HG02885 (cell line): ENCODE data around the gene SCRN1.

Experiments used
- ATAC-seq: cut with Tn5 transposase; IDR thresholded peaks from one replicate; pipeline ENCODE4 v1.9.1; 2021; ENCODE audit warnings: mild to moderate bottlenecking; ENCODE audit not compliant: unreplicated experiment, poor library complexity

The SCRN1 gene

DNA sequence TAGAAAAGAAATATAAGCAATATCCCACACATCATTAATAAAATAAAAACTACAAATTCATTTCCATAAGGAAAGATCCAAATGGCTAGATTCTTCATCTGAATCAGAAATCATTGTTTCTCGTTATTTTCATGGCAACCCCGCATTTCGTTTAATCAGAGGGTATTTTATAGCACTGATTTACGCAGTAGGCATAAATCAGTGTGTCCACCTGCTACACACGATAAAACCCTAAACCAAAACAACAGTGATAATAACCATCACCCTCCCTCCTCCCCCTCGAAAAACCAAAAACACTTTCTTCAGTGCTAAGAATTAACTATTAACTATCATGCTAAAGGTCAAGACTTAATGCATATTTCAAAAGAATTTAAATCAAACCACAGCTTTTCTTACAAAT is 20.4 kb upstream of the SCRN1 start:
- no peak for ATAC-seq

DNA sequence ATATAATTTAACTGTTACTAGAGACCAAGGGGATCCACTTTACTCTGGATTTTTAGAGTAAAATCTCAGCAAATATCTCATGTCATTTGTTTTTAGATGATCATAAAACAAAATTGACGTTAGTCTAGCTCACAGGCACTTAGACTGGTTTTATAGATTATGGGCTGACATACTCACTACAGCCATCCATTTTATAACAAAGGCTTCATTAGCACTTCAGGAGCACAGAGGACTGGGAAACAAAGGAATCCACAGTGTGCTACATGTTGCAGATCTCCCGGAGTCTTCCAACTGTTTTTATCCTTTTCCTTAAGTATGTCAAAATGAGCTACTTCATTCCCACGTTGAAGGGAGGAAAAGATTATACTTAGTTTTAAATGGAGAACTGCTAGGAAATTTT is 15.9 kb upstream of the SCRN1 start:
- no peak for ATAC-seq

GRCh38 chr7:30003098-30003497 is 13.5 kb upstream of the SCRN1 start:
- ATAC-seq: no peak

GRCh38 chr7:30001998-30002397 is 12.4 kb upstream of the SCRN1 start:
- ATAC-seq: no peak

GRCh38 chr7:29998489-29998888 is 8.9 kb upstream of the SCRN1 start:
- no peak for ATAC-seq

- no peak for ATAC-seq
These were observed 6.7 kb upstream of the SCRN1 start for GRCh38 chr7:29996321-29996720.

DNA sequence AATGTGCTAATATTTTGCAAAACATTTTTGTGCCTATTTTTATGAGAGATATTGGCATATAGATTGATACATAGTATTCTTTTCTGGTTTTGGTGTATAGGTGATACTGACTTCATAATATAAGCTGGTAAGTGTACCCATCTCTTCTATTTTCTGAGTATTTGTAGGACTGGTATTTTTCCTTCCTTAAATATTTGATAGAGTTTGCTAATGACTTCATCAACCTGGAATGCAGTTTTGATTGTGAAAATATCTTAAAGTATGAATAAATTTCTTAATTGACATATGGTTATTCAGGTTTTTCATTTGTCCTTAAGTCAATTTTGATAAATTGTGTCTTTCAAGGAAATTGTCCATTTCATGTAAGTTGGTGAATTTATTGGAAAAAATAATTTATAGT is 6.1 kb upstream of the SCRN1 start:
- ATAC-seq: no peak

DNA sequence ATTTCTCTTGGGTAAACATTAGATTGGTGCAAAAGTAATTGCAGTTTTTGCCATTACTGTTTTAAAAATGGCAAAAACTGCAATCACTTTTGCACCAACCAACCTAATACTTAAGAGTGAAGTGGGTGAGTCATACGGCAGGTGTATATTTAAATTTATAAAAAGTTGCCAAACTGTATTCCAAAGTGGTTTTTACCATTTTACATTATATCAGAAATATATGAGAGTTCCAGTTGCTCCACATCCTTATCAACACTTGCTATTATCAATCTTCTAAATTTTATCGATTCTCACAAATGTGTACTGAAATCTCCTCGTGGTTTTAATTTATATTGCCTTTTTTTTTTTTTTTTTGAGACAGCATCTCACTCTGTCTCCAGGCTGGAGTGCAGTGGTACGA is 3.5 kb upstream of the SCRN1 start:
- no peak for ATAC-seq

DNA sequence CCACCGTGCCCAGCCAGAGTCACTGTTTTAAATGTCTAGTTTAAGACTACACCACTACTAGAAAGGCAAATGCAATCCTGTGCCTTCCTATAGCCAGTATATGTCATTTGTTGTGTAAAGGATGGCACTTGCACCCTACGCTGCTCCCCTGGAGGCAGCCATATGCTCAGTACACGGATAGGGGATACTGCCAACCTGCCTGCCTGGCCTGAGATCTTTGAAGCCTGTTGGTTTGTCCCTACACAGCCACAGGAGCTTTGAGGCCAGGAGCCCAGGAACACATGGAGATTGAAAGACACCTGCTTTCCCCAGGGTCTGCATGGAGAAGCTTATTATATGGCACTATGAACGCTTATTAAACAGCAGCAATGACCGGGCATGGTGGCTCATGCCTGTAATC is 2.3 kb upstream of the SCRN1 start:
- no peak for ATAC-seq

- ATAC-seq: no peak
These were observed 1.3 kb upstream of the SCRN1 start for GRCh38 chr7:29990931-29991330.

DNA sequence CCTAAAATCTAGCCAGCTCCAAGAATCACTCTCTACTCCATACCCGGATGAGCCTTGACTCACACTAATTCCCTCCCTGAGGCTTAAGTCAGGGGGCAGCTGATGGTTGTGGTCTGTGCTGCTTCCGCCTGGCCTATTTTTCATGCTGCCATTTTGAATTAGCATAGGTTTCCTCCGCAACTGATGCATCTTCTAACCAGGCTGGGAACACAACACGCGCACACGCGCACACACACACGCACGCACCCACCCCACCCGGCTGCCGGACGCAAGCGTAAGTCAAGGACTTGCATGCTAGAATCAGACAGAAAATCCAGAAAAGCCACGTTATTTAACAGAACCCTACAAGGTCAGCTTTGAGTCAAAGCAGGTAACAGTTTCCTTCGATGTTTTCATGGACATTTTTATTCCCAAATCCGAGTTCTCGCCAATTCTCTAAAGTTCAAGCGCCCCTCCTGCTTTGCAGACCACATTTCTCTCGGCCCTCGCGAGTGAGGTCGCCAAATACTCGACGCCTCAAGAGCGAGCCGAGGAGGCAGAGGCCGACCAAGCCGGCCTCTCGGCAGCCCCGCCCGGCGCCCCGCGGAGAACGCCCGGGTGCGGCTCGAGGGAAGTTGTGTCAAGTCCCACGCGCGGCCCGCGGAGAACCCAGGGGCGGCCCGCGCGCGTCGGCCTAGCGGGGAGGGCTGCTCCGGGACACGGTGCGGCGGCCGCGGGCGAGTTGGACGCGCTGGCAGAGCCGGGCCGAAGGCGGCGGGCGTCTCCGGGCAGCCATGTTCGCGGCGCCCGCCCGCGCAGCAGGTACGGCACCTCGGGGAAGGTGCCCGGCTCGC is 961 bp downstream of the SCRN1 start:
- ATAC-seq: peak; percentile 44

DNA sequence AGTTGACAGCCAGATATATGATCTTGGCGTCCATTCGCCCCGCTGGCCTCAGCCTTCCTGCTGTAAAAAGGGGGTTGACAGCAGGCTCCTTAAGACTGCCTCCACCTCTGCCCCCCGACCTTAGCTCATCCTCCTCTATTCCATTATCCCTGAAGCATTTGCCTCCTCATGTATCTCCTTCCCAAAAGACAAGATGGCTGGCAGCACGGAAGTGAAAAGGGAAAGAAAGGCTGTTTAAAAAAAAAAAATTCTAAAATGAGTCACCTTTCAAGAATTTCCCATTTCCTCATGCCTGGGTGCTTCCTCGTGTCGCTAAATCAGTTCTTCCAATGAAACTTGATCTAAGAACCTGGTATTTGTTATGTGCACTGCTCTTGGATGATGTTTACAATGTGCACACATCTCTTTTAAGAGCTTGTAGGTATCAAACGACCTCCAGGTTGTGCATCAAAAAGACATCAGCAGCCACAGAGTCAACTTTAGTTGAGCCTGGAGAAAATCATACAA is 1.7 kb downstream of the SCRN1 start:
- ATAC-seq: no peak

- no peak for ATAC-seq
These were observed 2.5 kb downstream of the SCRN1 start for GRCh38 chr7:29987083-29987482.

- no peak for ATAC-seq
These were observed 9.4 kb downstream of the SCRN1 start for GRCh38 chr7:29980151-29980550.

DNA sequence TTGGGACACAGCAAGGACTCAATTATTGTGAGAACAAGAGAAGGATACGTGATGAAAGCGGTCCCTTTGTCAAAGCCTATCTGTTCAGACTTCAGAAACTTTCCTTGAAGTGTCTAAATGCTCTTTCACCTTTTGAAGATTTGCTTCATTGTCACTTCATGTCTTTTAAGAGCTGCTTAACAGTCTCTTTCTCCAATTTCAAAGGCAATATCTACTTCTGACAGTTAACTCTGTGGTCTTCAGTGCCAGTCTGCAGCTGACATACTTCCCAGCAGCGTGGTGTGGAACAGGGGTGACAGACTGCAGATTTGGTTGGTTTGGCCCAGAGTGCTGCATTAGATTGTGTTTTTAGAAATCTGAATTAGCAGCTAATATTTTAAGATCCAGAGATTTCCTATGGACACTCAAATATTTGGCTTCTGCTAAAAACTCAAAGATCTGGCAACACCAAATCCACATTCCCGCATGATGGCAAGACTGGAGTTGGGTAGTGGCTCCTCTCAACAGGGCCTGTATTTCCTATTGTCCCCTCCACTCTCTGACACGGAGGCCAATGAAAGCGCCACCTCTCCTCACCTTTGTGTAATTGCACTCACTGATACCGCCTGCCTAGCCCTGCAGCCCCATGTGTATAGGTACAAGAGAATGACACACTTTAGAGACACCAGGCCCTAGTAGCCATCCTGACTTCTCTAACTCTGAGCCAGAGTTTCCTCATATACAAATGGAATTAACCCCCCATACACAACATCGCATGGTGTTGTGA is 11.5 kb downstream of the SCRN1 start:
- no peak for ATAC-seq

DNA sequence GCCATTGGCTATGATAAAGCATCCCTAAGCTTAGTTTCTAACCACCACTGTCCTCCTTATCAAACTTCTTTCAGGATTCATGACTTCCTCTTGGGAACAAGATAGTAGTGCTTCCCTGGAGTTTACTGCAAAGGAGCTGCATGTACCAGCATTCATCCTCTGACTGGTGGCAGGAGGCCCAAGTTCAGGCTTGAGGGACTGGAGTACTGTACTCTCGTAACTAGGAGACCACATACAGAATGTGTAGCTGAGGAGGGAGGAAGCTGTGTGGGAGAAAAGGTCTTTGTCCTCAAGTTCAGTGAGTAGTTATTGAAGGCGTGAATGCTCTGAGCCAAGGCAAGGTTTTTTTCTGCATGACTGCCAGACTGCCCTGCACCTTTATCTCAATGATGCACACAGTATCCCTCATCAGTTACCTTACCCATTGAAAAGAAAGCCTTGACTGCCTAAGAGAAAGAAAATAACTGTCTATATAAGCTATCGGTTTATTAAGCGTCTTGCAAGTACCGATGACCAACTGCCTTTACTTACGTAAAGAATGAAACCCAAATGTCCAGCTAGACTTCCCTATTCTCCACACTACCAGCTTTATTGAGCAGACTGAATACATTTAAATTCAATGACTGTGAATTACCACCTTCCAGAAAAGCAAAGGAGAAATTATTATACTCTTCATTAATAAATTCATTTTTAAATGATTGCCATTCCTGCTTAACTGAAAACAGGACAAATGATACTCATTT is 12.8 kb downstream of the SCRN1 start:
- ATAC-seq: no peak

DNA sequence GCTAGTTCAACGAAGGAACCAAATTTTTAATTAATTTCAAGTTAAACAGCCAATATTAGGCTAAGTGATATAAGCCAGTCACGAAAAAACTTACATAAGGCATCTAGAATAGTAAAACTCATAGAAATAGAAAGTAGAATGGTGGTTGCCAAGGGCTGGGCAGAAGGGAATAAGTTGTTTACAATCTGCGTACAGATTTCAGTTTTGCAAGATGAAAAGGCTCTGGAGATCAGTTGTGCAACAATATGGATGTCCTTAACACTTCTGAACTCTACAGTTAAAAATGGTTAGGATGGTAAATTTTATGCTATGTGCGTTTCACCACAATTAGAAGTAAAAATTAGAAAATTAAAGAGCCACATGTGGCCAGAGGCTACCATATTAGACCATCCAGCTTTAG is 13.3 kb downstream of the SCRN1 start:
- no peak for ATAC-seq

DNA sequence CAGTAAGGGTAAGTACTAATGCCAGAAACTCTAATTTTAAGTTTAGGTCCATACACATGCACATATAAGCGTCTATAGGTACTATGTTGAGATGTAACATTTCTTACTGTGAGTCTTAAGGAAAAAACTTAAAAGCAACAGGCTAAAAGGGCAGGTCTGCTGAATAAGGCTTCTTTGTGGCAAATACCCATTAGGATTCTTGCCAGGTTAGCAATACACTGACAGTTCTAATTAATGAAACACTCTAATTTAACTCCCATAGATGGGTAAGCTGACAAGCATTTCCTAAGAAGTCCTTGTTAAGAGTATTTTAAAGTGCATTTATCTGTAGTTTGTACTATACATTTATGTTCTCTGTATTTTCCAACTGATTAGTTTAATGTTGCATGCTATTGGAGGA is 14.0 kb downstream of the SCRN1 start:
- no peak for ATAC-seq

- ATAC-seq: no peak
These were observed 15.3 kb downstream of the SCRN1 start for GRCh38 chr7:29974286-29974685.

GRCh38 chr7:29972315-29972669 is 17.3 kb downstream of the SCRN1 start:
- no peak for ATAC-seq
